CD4-positive, alpha-beta T cell (primary cell): ENCODE data around the gene ARHGEF3. TPM values are rescaled to one million over a fixed set of nuclear protein-coding genes. Genes with fewer than 3 reads are reported as not detected.

ENCODE experiments used
- ATAC-seq: fragments of 200-7000 bp; cut with Tn5 transposase; one replicate; pipeline ENCODE4 v1.10.0; 2022; ENCODE audit warnings: mild to moderate bottlenecking; ENCODE audit not compliant: poor library complexity
- CTCF ChIA-PET: fragments of 350-600 bp; sonication (Branson Sonifier 250); formaldehyde crosslinking; loops from one replicate; lab custom pipeline; 2021; ENCODE audit warnings: antibody characterized with exemption, inconsistent platforms; lab: Charles Lee
- POLR2A ChIA-PET: fragments of 350-600 bp; sonication (Branson Sonifier 250); formaldehyde crosslinking; loops from one replicate; lab custom pipeline; 2021; ENCODE audit warnings: antibody characterized with exemption, inconsistent platforms; lab: Charles Lee
- DNase-seq, 14 experiments: peaks; one replicate each; pipeline ENCODE4 v3.0.0-alpha.2; 2013 to 2020; ENCODE audit warnings: mixed read lengths in 2 of 14
- H3K27ac ChIP-seq, 2 donors: one replicate each; pipeline versions ENCODE4 v1.5.1 to v1.7.0; 2013; ENCODE audit warnings: low read length in 2 of 2, low read depth in 1 of 2, mild to moderate bottlenecking in 1 of 2
- H3K27me3 ChIP-seq, 2 experiments: 1 replicate in 1 of 2; 2 replicates in 1 of 2; pipeline versions ENCODE4 v1.6.1 to v1.7.0; 2013; ENCODE audit warnings: low read length in 2 of 2, control low read depth in 1 of 2, mild to moderate bottlenecking in 1 of 2, moderate library complexity in 1 of 2; ENCODE audit not compliant: insufficient read depth in 2 of 2, control insufficient read depth in 1 of 2
- H3K36me3 ChIP-seq: one replicate; pipeline ENCODE4 v1.6.1; 2013; ENCODE audit warnings: low read length, control low read depth; ENCODE audit not compliant: insufficient read depth
- H3K4me1 ChIP-seq: one replicate; pipeline ENCODE4 v1.6.1; 2013; ENCODE audit warnings: low read length, control low read depth; ENCODE audit not compliant: insufficient read depth
- H3K4me3 ChIP-seq: one replicate; pipeline ENCODE4 v1.5.1; 2013; ENCODE audit warnings: mild to moderate bottlenecking, low read length, moderate library complexity
- H3K9me3 ChIP-seq, 2 experiments: 1 replicate in 1 of 2; 2 replicates in 1 of 2; pipeline versions ENCODE4 v1.6.1 to v1.7.0; 2013; ENCODE audit warnings: low read length in 2 of 2, mild to moderate bottlenecking in 2 of 2, control low read depth in 1 of 2, moderate library complexity in 1 of 2; ENCODE audit not compliant: control insufficient read depth in 1 of 2, insufficient read depth in 1 of 2
- H3K27ac Mint-ChIP-seq: one replicate; pipeline ENCODE4 v1.8.0; 2020; ENCODE audit warnings: mixed read lengths
- H3K27me3 Mint-ChIP-seq: one replicate; pipeline ENCODE4 v1.8.0; 2021; ENCODE audit warnings: mixed read lengths
- H3K36me3 Mint-ChIP-seq: one replicate; pipeline ENCODE4 v1.8.0; 2021; ENCODE audit warnings: low read depth, mixed read lengths
- H3K4me1 Mint-ChIP-seq: one replicate; pipeline ENCODE4 v1.8.0; 2021; ENCODE audit warnings: low read depth, mixed read lengths
- H3K4me3 Mint-ChIP-seq: one replicate; pipeline ENCODE4 v1.8.0; 2020; ENCODE audit warnings: mild to moderate bottlenecking, mixed read lengths
- H3K9me3 Mint-ChIP-seq: one replicate; pipeline ENCODE4 v1.8.0; 2020; ENCODE audit warnings: mixed read lengths
- CTCF ChIP-seq: fragments of 200-600 bp; IDR thresholded peaks from one replicate; pipeline ENCODE4 v1.8.0; 2022; ENCODE audit warnings: antibody characterized with exemption, mild to moderate bottlenecking
- intact Hi-C, 2 experiments: fragments of 100-400 bp; cut with DNase I in 1 of 2; cut with micrococcal nuclease in 1 of 2; formaldehyde crosslinking; loops; one replicate each; pipeline versions ENCODE4 v1.15.1 to v1.9.0; 2023 to 2025; cut with DNase I, micrococcal nuclease
- total RNA-seq, 174 experiments: library from RNA in 2 of 174; stranded (reverse) in 2 of 174; gene quantifications; one replicate each; pipeline ENCODE4 v1.2.3 and lab custom pipeline; 2021 to 2026

The ARHGEF3 gene
- total RNA-seq, 2 experiments from 2014 or later: 46.4 to 46.6 TPM

GRCh38 chr3:56784448-56785001 lies 17.2 kb downstream of the ARHGEF3 start:
- no peaks in the 10 kb centered on the region for H3K9me3 Mint-ChIP-seq
- DNase-seq (no peak), ATAC-seq (no peak)
- ChIA-PET POLR2A (interaction anchor here (0.6 to 11.7 kb wide), 11 partner anchors 8 to 137 kb away, joined by 3 to 251 read pairs (median 4); partner anchors contain the start of gene ARHGEF3), CTCF (interaction anchor here (0.6 to 11.1 kb wide), 2 partner anchors 15 to 877 kb away, joined by 3 to 114 read pairs; partner anchors contain the start of gene ARHGEF3)
- peaks cover 99% of the 10 kb centered on the region for H3K4me1 Mint-ChIP-seq
- Histone ChIP-seq H3K4me3 (peak overlapping the region; percentile 28), H3K9me3 (no peaks in the 10 kb centered on the region), H3K36me3 (peaks cover 19% of the 10 kb centered on the region), H3K27ac (peak overlapping the region; percentile 82 to 87), H3K27me3 (no peaks in the 10 kb centered on the region), H3K4me1 (peaks cover 89% of the 10 kb centered on the region)
- peak overlapping the region; percentile 88 for H3K27ac Mint-ChIP-seq
- peak overlapping the region; percentile 60 for H3K4me3 Mint-ChIP-seq
- H3K27me3 Mint-ChIP-seq: no peaks in the 10 kb centered on the region
- no peak for TF ChIP-seq CTCF
- peaks cover 44% of the 10 kb centered on the region for H3K36me3 Mint-ChIP-seq
- intact Hi-C loops: loop anchor here (1.0 to 10.0 kb wide), 3 partner anchors 15 to 230 kb away; partner anchors contain the start of genes ARHGEF3 (in 1 of the 2) and CCDC66 (in 1 of the 2)

- ATAC-seq: peak; percentile 83
- DNase-seq: peak; percentile 40 to 92 (median 66)
- H3K36me3 ChIP-seq: peaks cover 24% of the 10 kb centered on the region
- H3K9me3 ChIP-seq: no peaks in the 10 kb centered on the region
- Mint-ChIP-seq H3K4me3 (peak overlapping the region; percentile 60), H3K27me3 (no peaks in the 10 kb centered on the region), H3K4me1 (peaks cover 99% of the 10 kb centered on the region), H3K27ac (peak overlapping the region; percentile 88), H3K36me3 (peaks cover 50% of the 10 kb centered on the region), H3K9me3 (no peaks in the 10 kb centered on the region)
- no peak for TF ChIP-seq CTCF
- POLR2A ChIA-PET: interaction anchor here (0.6 to 11.7 kb wide), 13 partner anchors 9 to 190 kb away, joined by 3 to 251 read pairs (median 5); partner anchors contain the start of gene ARHGEF3
- peak overlapping the region; percentile 28 for H3K4me3 ChIP-seq
- no peaks in the 10 kb centered on the region for H3K27me3 ChIP-seq
- peaks cover 91% of the 10 kb centered on the region for H3K4me1 ChIP-seq
- peak overlapping the region; percentile 82 to 87 for H3K27ac ChIP-seq
- intact Hi-C loops: loop anchor here (1.0 to 10.0 kb wide), 4 partner anchors 15 to 229 kb away; partner anchors contain the start of genes ARHGEF3 (in 1 of the 2) and CCDC66 (in 1 of the 2)
- CTCF ChIA-PET: interaction anchor here (0.6 to 11.1 kb wide), 3 partner anchors 16 to 878 kb away, joined by 3 to 114 read pairs (median 6); partner anchors contain the start of gene ARHGEF3
Measured at GRCh38 chr3:56783644-56784447, 17.9 kb downstream of the ARHGEF3 start.

GRCh38 chr3:56782906-56783305 lies 18.8 kb downstream of the ARHGEF3 start:
- H3K4me1 Mint-ChIP-seq: peaks cover 98% of the 10 kb centered on the region
- peaks cover 55% of the 10 kb centered on the region for H3K36me3 Mint-ChIP-seq
- TF ChIP-seq CTCF: no peak
- Histone ChIP-seq H3K27me3 (no peaks in the 10 kb centered on the region), H3K27ac (peak overlapping the region; percentile 82 to 87), H3K4me3 (peak overlapping the region; percentile 28), H3K36me3 (peaks cover 25% of the 10 kb centered on the region), H3K4me1 (peaks cover 91% of the 10 kb centered on the region), H3K9me3 (no peaks in the 10 kb centered on the region)
- peak overlapping the region; percentile 88 for H3K27ac Mint-ChIP-seq
- intact Hi-C loops: loop anchor here in 1 of 2 experiments (2.0 to 10.0 kb wide), 2 partner anchors 28 to 228 kb away; partner anchors contain the start of gene CCDC66
- H3K27me3 Mint-ChIP-seq: no peaks in the 10 kb centered on the region
- H3K9me3 Mint-ChIP-seq: no peaks in the 10 kb centered on the region
- ATAC-seq (no peak), DNase-seq (peak in 1 of 14 experiments; percentile 49)
- ChIA-PET POLR2A (interaction anchor here (0.7 to 11.7 kb wide), 12 partner anchors 10 to 190 kb away, joined by 3 to 251 read pairs (median 4); partner anchors contain the start of gene ARHGEF3), CTCF (interaction anchor here (1.0 to 11.1 kb wide), 4 partner anchors 17 to 206 kb away, joined by 3 to 114 read pairs (median 6); partner anchors contain the start of gene ARHGEF3)
- peak overlapping the region; percentile 82 for H3K4me3 Mint-ChIP-seq
